H1 (cell line): ENCODE data around the gene ADAM12. TPM values are rescaled to one million over a fixed set of nuclear protein-coding genes. Genes with fewer than 3 reads are reported as not detected.

ENCODE experiments used
- CTCF ChIA-PET: fragments of 300-600 bp; sonication (Branson Sonifier 250); formaldehyde crosslinking; loops from one replicate; lab custom pipeline; 2021; ENCODE audit not compliant: partially characterized antibody; lab: Charles Lee
- POLR2A ChIA-PET: fragments of 300-600 bp; sonication (Branson Sonifier 250); formaldehyde crosslinking; loops from one replicate; lab custom pipeline; 2021; ENCODE audit warnings: inconsistent platforms; ENCODE audit not compliant: partially characterized antibody; lab: Charles Lee
- DNase-seq, 2 experiments: peaks; one replicate each; pipeline versions ENCODE4 v3.0.0 to v3.0.0-alpha.2; 2010 to 2022; ENCODE audit warnings: low spot score in 2 of 2, low read depth in 1 of 2, mixed read lengths in 1 of 2
- FAIRE-seq: peaks from 2 replicates; lab custom pipeline; 2011; peaks lifted over from hg19 to GRCh38; lab: Jason Lieb, UNC
- H2AFZ ChIP-seq: 2 replicates; pipeline ENCODE4 v1.8.1; 2012; ENCODE audit warnings: low read length, inconsistent platforms
- H2AK5ac ChIP-seq: 2 replicates; pipeline ENCODE4 v1.6.1; 2013; ENCODE audit warnings: low read depth, low read length
- H2BK120ac ChIP-seq: replicated peaks from 2 replicates; pipeline ENCODE3; 2013; ENCODE audit warnings: low read depth, low read length, inconsistent platforms
- H2BK12ac ChIP-seq: 2 replicates; pipeline ENCODE4 v1.6.1; 2013; ENCODE audit warnings: low read depth, low read length
- H2BK15ac ChIP-seq: 2 replicates; pipeline ENCODE4 v1.6.1; 2013; ENCODE audit warnings: low read length
- H2BK20ac ChIP-seq: 2 replicates; pipeline ENCODE4 v1.6.1; 2013; ENCODE audit warnings: low read length
- H2BK5ac ChIP-seq: 2 replicates; pipeline ENCODE4 v1.6.1; 2013; ENCODE audit warnings: low read depth, low read length
- H3K14ac ChIP-seq: 2 replicates; pipeline ENCODE4 v1.6.1; 2013; ENCODE audit warnings: inconsistent platforms; ENCODE audit not compliant: insufficient read length
- H3K18ac ChIP-seq: 2 replicates; pipeline ENCODE4 v1.6.1; 2013; ENCODE audit warnings: low read length; ENCODE audit errors: extremely low read depth
- H3K23ac ChIP-seq: 2 replicates; pipeline ENCODE4 v1.6.1; 2013; ENCODE audit warnings: inconsistent platforms; ENCODE audit not compliant: insufficient read length
- H3K23me2 ChIP-seq: 2 replicates; pipeline ENCODE4 v1.6.1; 2013; ENCODE audit warnings: low read depth, low read length
- H3K27ac ChIP-seq: 2 replicates; pipeline ENCODE4 v1.6.1; 2011; ENCODE audit warnings: low read depth, low read length, inconsistent platforms
- H3K27me3 ChIP-seq, 4 experiments: replicated peaks in 1 of 4; 1 replicate in 1 of 4; 2 replicates in 3 of 4; pipeline versions ENCODE4 v1.6.1 to v1.8.1; 2011 to 2013; ENCODE audit warnings: low read length in 3 of 4, mild to moderate bottlenecking in 3 of 4, inconsistent platforms in 2 of 4, mixed read lengths in 2 of 4, moderate library complexity in 1 of 4; ENCODE audit not compliant: control insufficient read depth in 3 of 4, insufficient read depth in 3 of 4; ENCODE audit errors: extremely low read depth in 1 of 4
- H3K36me3 ChIP-seq, 4 experiments: 2 replicates each; pipeline versions ENCODE4 v1.6.1 to v1.8.1; 2011 to 2013; ENCODE audit warnings: mild to moderate bottlenecking in 4 of 4, low read length in 3 of 4, moderate library complexity in 2 of 4, control low read depth in 1 of 4, inconsistent platforms in 1 of 4; ENCODE audit not compliant: insufficient read depth in 4 of 4, control insufficient read depth in 2 of 4
- H3K4ac ChIP-seq: replicated peaks from 2 replicates; pipeline ENCODE3; 2013; ENCODE audit warnings: low read length, low read depth, mixed read lengths, inconsistent platforms; ENCODE audit not compliant: insufficient read length
- H3K4me1 ChIP-seq, 4 experiments: replicated peaks in 1 of 4; 1 replicate in 1 of 4; 2 replicates in 3 of 4; pipeline versions ENCODE4 v1.6.1 to v1.8.1; 2011 to 2013; ENCODE audit warnings: low read length in 3 of 4, inconsistent platforms in 2 of 4, mixed read lengths in 1 of 4; ENCODE audit not compliant: insufficient read depth in 4 of 4, control insufficient read depth in 3 of 4
- H3K4me2 ChIP-seq, 2 experiments: 2 replicates each; pipeline versions ENCODE4 v1.6.1 to v1.8.1; 2011 to 2013; ENCODE audit warnings: low read depth in 2 of 2, low read length in 2 of 2, control low read depth in 1 of 2, inconsistent platforms in 1 of 2, mild to moderate bottlenecking in 1 of 2; ENCODE audit not compliant: insufficient read depth in 1 of 2
- H3K4me3 ChIP-seq, 4 experiments: fragments of 200-600, 300-600 bp in 1 of 4; sonication (generic), shearing (Covaris generic), sonication (Bioruptor Twin) in 1 of 4; 2 replicates each; pipeline versions ENCODE4 v1.5.1 to v1.8.1; 2011 to 2016; ENCODE audit warnings: low read length in 4 of 4, low read depth in 3 of 4, control low read depth in 2 of 4, inconsistent platforms in 2 of 4, mild to moderate bottlenecking in 2 of 4, mixed read lengths in 1 of 4, moderate library complexity in 1 of 4; ENCODE audit not compliant: insufficient read depth in 2 of 4; ENCODE audit errors: extremely low read depth in 1 of 4
- H3K56ac ChIP-seq: replicated peaks from 2 replicates; pipeline ENCODE3; 2013; ENCODE audit warnings: low read depth, mild to moderate bottlenecking, mixed read lengths, low read length, inconsistent platforms; ENCODE audit not compliant: insufficient read length
- H3K79me1 ChIP-seq: 2 replicates; pipeline ENCODE4 v1.6.1; 2013; ENCODE audit warnings: low read depth, low read length, control low read depth
- H3K79me2 ChIP-seq, 2 experiments: 2 replicates each; pipeline versions ENCODE4 v1.6.1 to v1.8.1; 2012 to 2013; ENCODE audit warnings: low read length in 2 of 2, mild to moderate bottlenecking in 2 of 2, inconsistent platforms in 1 of 2; ENCODE audit not compliant: insufficient read depth in 2 of 2, control insufficient read depth in 1 of 2
- H3K9ac ChIP-seq, 4 experiments: replicated peaks in 1 of 4; 1 replicate in 1 of 4; 2 replicates in 3 of 4; pipeline versions ENCODE4 v1.6.1 to v1.8.1; 2011 to 2013; ENCODE audit warnings: low read depth in 3 of 4, low read length in 3 of 4, control low read depth in 2 of 4, mild to moderate bottlenecking in 2 of 4, moderate library complexity in 2 of 4, inconsistent platforms in 1 of 4; ENCODE audit errors: extremely low read depth in 1 of 4
- H3K9me3 ChIP-seq, 2 experiments: 2 replicates each; pipeline versions ENCODE4 v1.6.1 to v1.8.1; 2012 to 2013; ENCODE audit warnings: mild to moderate bottlenecking in 2 of 2, moderate library complexity in 2 of 2, control low read depth in 1 of 2, inconsistent platforms in 1 of 2, low read depth in 1 of 2, low read length in 1 of 2, mixed read lengths in 1 of 2; ENCODE audit not compliant: insufficient read depth in 2 of 2
- H4K20me1 ChIP-seq, 2 experiments: replicated peaks in 1 of 2; 2 replicates each; pipeline versions ENCODE3 to v1.8.1; 2011 to 2013; ENCODE audit warnings: inconsistent platforms in 2 of 2, low read length in 2 of 2, mild to moderate bottlenecking in 1 of 2; ENCODE audit not compliant: insufficient read depth in 2 of 2, control insufficient read depth in 1 of 2
- H4K5ac ChIP-seq: 2 replicates; pipeline ENCODE4 v1.6.1; 2013; ENCODE audit warnings: low read length, low read depth, mixed read lengths, inconsistent platforms; ENCODE audit not compliant: insufficient read length
- H4K8ac ChIP-seq: 2 replicates; pipeline ENCODE4 v1.8.0; 2013; ENCODE audit warnings: mild to moderate bottlenecking, moderate library complexity, low read length, inconsistent platforms; ENCODE audit not compliant: insufficient read depth; ENCODE audit errors: extremely low read depth
- H4K91ac ChIP-seq: replicated peaks from 2 replicates; pipeline ENCODE3; 2013; ENCODE audit warnings: low read length, mixed read lengths, inconsistent platforms; ENCODE audit not compliant: insufficient read length
- CBX5 ChIP-seq: fragments of 300-800, 300-1000 bp; sonication (generic); IDR thresholded peaks from 2 replicates; pipeline ENCODE4 v1.7.1; 2016; ENCODE audit warnings: antibody characterized with exemption, low read length, low read depth
- CEBPB ChIP-seq: IDR thresholded peaks from 2 replicates; pipeline ENCODE4 v1.6.1; 2012; ENCODE audit warnings: low read depth, low read length
- CHD1 ChIP-seq: IDR thresholded peaks from 2 replicates; pipeline ENCODE4 v1.6.1; 2012; ENCODE audit warnings: low read depth, low read length, improper control_type of control experiment
- E2F6 ChIP-seq: IDR thresholded peaks from 2 replicates; pipeline ENCODE4 v1.6.1; 2012; ENCODE audit warnings: inconsistent platforms
- EZH2 ChIP-seq: fragments of 200-600 bp; sonication (generic); IDR thresholded peaks from 2 replicates; pipeline ENCODE4 v1.7.1; 2012; ENCODE audit warnings: low read depth, mild to moderate bottlenecking, moderate library complexity, low read length, inconsistent platforms; ENCODE audit not compliant: severe bottlenecking
- JUND ChIP-seq: IDR thresholded peaks from 2 replicates; pipeline ENCODE4 v1.6.1; 2011; ENCODE audit warnings: mild to moderate bottlenecking, improper control_type of control experiment, low read length
- KDM5A ChIP-seq: fragments of 200-600 bp; IDR thresholded peaks from 2 replicates; pipeline ENCODE4 v1.7.1; 2012; ENCODE audit warnings: mild to moderate bottlenecking, low read length, inconsistent platforms, mixed read lengths
- MAFK ChIP-seq: IDR thresholded peaks from 2 replicates; pipeline ENCODE4 v1.6.1; 2012; ENCODE audit warnings: low read depth, mild to moderate bottlenecking, improper control_type of control experiment, low read length
- NANOG ChIP-seq: IDR thresholded peaks from 2 replicates; pipeline ENCODE4 v1.6.1; 2011; ENCODE audit warnings: low read length, low read depth, mild to moderate bottlenecking, inconsistent platforms; ENCODE audit not compliant: insufficient read depth, poor library complexity, severe bottlenecking
- POLR2A ChIP-seq, 2 experiments: IDR thresholded peaks; 1 replicate in 1 of 2; 2 replicates in 1 of 2; pipeline ENCODE4 v1.6.1; 2011; ENCODE audit warnings: low read depth in 2 of 2, low read length in 2 of 2, mild to moderate bottlenecking in 2 of 2; ENCODE audit errors: control extremely low read depth in 1 of 2
- POLR2AphosphoS5 ChIP-seq: IDR thresholded peaks from 2 replicates; pipeline ENCODE4 v1.6.1; 2011; ENCODE audit warnings: low read depth, low read length
- RFX5 ChIP-seq: IDR thresholded peaks from 2 replicates; pipeline ENCODE4 v1.6.1; 2011; ENCODE audit warnings: low read depth, low read length, improper control_type of control experiment, borderline replicate concordance
- RNF2 ChIP-seq: fragments of 200-900, 300-1000 bp; sonication (generic); IDR thresholded peaks from 2 replicates; pipeline ENCODE4 v1.7.1; 2016; ENCODE audit warnings: borderline replicate concordance, low read depth, mild to moderate bottlenecking, antibody characterized with exemption, low read length; ENCODE audit not compliant: poor library complexity, severe bottlenecking; ENCODE audit errors: missing control alignments
- SIRT6 ChIP-seq: IDR thresholded peaks from one replicate; pipeline ENCODE4 v1.7.1; 2012; ENCODE audit warnings: low read length, inconsistent platforms
- SP4 ChIP-seq: IDR thresholded peaks from 2 replicates; pipeline ENCODE4 v1.6.1; 2012; ENCODE audit warnings: low read length, inconsistent platforms
- TAF1 ChIP-seq: IDR thresholded peaks from 2 replicates; pipeline ENCODE4 v1.6.1; 2011; ENCODE audit warnings: mild to moderate bottlenecking, low read depth, low read length
- WGBS, 2 experiments: shearing (Covaris generic) in 1 of 2; methylation state at CpG; one replicate each; pipeline versions ENCODE4 v1.1.6 to v1.1.7; 2013 to 2015; ENCODE audit warnings: low lambda C conversion rate in 2 of 2, mixed read lengths in 2 of 2, inconsistent platforms in 1 of 2, low coverage in 1 of 2, missing lambda C conversion rate in 1 of 2; ENCODE audit not compliant: insufficient replicate concordance in 2 of 2, insufficient coverage in 1 of 2, insufficient read length in 1 of 2; ENCODE audit errors: extremely low coverage in 1 of 2, missing lambda C conversion rate in 1 of 2; 5-methylcytosine and 5-hydroxymethylcytosine counted together
- polyA plus RNA-seq, 7 experiments: library from polyadenylated mRNA; depleted of rRNA in 3 of 7; stranded (reverse) in 5 of 7; unstranded in 2 of 7; fragments of >200 nt in 5 of 7; fragments of 200-250 nt in 2 of 7; gene quantifications; 1 replicate in 5 of 7; 2 replicates in 1 of 7; 4 replicates in 1 of 7; pipeline versions ENCODE4 v1.2.1 to v1.2.3, GENCODE V29; 2011 to 2013; ENCODE audit warnings: missing spikeins in 2 of 7, mixed read lengths in 2 of 7
- total RNA-seq: library from RNA; stranded (reverse); fragmentation: NEBNext Ultra II Directional; extraction: Animal tissue kit (Norgen Biotek cat#: 25700); gene quantifications from 2 replicates; pipeline ENCODE4 v1.2.1, GENCODE V29; 2021

ADAM12 gene
- total and polyA plus RNA-seq, 2 of the 8 experiments (the other 6 are each of a cell fraction or from before 2014, with no cell fraction given): 0.07 to 0.17 TPM

- Histone ChIP-seq H2BK5ac (no peak overlapping the region), H2AFZ (no peak overlapping the region), H3K27me3 (no peaks in the 10 kb centered on the region)
- no peak for TF ChIP-seq POLR2AphosphoS5
- TF ChIP-seq TAF1: no peak
- TF ChIP-seq MAFK: no peak
- no peak for TF ChIP-seq RFX5
- no peak for TF ChIP-seq KDM5A
- no peak for TF ChIP-seq CHD1
- TF ChIP-seq JUND: no peak
- TF ChIP-seq SIRT6: no peak
- TF ChIP-seq CEBPB: no peak
- TF ChIP-seq POLR2A (IDR thresholded peaks at IDR 0.05; ENCODE audit: control extremely low read depth in 1 of 2, low read depth in 2 of 2, low read length in 2 of 2): no peak
- TF ChIP-seq E2F6: no peak
- no peak for TF ChIP-seq EZH2
- no peak for TF ChIP-seq NANOG
- no peak for TF ChIP-seq RNF2
- no peak for TF ChIP-seq SP4
- TF ChIP-seq CBX5: no peak
These were observed 174.3 kb downstream of the ADAM12 start for GRCh38 chr10:126214021-126214420.

More at GRCh38 chr10:126214021-126214420, 174.3 kb downstream of the ADAM12 start:
- 73% methylated on average over 6 of the region's 6 CpGs; no CpG with 5 or more reads in 1 of the 2 experiments for WGBS, 2 experiments
- ChIA-PET POLR2A (no interaction called here), CTCF (no interaction called here)
- H2BK12ac ChIP-seq: no peak overlapping the region
- DNase-seq (no peak), FAIRE-seq (no peak)
- H2AK5ac ChIP-seq: no peak overlapping the region
- H3K79me2 ChIP-seq: no peaks in the 10 kb centered on the region
- H2BK15ac ChIP-seq: no peak overlapping the region
- no peak overlapping the region for H3K4me2 ChIP-seq
- H3K79me1 ChIP-seq: no peaks in the 10 kb centered on the region
- no peak overlapping the region for H3K23ac ChIP-seq
- no peak overlapping the region for H3K14ac ChIP-seq
- no peak overlapping the region for H3K56ac ChIP-seq
- no peak overlapping the region for H2BK20ac ChIP-seq
- H3K4me3 ChIP-seq: no peak overlapping the region
- H4K5ac ChIP-seq: no peak overlapping the region
- no peak overlapping the region for H4K91ac ChIP-seq
- no peak overlapping the region for H2BK120ac ChIP-seq
- no peak overlapping the region for H3K18ac ChIP-seq
- H3K9me3 ChIP-seq: no peaks in the 10 kb centered on the region
- H3K4ac ChIP-seq: no peak overlapping the region
- H3K36me3 ChIP-seq: no peaks in the 10 kb centered on the region
- no peaks in the 10 kb centered on the region for H3K23me2 ChIP-seq
- H3K9ac ChIP-seq: no peak overlapping the region
- H4K20me1 ChIP-seq: no peaks in the 10 kb centered on the region
- no peak overlapping the region for H4K8ac ChIP-seq
- peaks cover 0 to 4% (median 3%) of the 10 kb centered on the region in 4 experiments; a peak in 4 of 7 replicates for H3K4me1 ChIP-seq
- H3K27ac ChIP-seq: no peak overlapping the region
